ENCODE measurements around the gene TEAD3.

Gene TEAD3

DNA sequence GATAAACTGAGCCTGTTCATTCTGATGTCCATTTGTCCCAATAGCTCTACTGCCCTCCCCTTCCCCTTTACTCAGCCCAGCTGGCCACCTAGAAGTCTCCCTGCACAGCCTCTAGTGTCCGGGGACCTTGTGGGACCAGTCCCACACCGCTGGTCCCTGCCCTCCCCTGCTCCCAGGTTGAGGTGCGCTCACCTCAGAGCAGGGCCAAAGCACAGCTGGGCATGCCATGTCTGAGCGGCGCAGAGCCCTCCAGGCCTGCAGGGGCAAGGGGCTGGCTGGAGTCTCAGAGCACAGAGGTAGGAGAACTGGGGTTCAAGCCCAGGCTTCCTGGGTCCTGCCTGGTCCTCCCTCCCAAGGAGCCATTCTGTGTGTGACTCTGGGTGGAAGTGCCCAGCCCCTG lies 69.4 kb downstream of the TEAD3 start:
- TF ChIP-seq CTCF (IDR thresholded peaks at IDR 0.05; ENCODE audit: borderline replicate concordance, insufficient read depth, low read depth, low read length), result no peak
- H3K4me3 ChIP-seq (ENCODE audit: low read depth, low read length), result no peak overlapping the region

GRCh38 chr6:35426074-35426473 lies 70.8 kb downstream of the TEAD3 start:
- TF ChIP-seq CTCF (IDR thresholded peaks at IDR 0.05; ENCODE audit: borderline replicate concordance, insufficient read depth, low read depth, low read length), result no peak
- H3K4me3 ChIP-seq (ENCODE audit: low read depth, low read length), result no peak overlapping the region

DNA sequence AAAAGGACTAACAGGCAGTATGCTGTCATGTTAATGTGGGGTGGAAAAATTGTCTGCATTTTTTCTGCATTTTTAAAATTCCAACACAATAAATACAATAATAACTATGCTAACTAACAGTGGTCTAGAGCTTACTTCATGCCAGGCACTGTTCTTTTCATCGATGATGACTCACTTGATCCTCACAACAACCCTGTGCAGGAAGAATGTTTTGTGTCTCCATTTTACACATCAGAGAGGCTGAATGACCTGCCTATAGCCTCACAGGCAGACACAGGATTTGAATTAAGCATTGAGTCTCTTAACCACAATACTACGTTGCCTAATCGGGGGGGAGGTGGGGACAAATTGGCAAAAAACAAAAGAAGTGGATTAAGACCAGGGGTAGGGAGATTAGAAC lies 71.6 kb downstream of the TEAD3 start:
- no peak overlapping the region for H3K4me3 ChIP-seq (ENCODE audit: low read depth, low read length)
- no peak for TF ChIP-seq CTCF (IDR thresholded peaks at IDR 0.05; ENCODE audit: borderline replicate concordance, insufficient read depth, low read depth, low read length)
